Activated gamma-delta T cell treated with Interleukin-2 at 50 U/mL for 16 hours (primary cell): ENCODE data around the gene FFAR3.

ENCODE experiments used
- DNase-seq: peaks from one replicate; pipeline ENCODE4 v3.0.0-alpha.2; 2020

Gene FFAR3, protein sequence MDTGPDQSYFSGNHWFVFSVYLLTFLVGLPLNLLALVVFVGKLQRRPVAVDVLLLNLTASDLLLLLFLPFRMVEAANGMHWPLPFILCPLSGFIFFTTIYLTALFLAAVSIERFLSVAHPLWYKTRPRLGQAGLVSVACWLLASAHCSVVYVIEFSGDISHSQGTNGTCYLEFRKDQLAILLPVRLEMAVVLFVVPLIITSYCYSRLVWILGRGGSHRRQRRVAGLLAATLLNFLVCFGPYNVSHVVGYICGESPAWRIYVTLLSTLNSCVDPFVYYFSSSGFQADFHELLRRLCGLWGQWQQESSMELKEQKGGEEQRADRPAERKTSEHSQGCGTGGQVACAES

DNA sequence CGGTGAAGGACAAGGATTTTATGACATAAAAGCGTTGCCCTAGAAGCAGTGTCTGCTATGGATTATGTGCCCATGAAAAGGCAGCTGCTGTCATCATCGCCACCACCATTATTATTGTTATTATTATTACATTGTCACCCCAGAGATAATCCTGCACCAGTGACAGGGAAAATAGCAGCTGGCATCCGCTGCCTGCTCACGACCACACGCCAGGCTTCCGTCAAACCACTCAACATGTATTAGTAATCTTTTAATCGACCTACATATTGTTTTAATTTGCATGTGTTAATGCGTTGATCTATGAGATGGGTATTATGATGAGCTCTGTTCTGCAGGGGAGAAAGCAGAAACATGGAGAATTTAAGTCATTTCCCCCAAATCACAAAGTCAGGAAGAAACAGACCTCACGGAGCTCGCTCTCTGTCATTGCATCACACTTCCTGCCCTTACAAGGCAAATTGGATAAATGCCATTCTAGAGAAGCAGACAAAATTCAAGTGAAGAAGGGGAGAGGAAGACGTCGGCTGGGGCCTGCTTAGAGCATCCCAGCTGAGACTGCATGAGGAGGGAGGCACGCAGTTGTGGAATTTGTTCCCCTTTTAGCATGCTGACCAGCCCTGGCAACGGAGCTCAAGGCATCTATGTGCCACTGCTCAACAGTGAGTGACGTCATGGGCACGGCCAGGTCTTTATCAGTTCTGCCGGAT lies at the start of gene FFAR3:
Gene FFAR3, plus strand, starts transcription at position 594 of the 707 bp plus-strand sequence. CDS start 431 bp downstream, outside the sequence.
- DNase-seq = no peak

DNA sequence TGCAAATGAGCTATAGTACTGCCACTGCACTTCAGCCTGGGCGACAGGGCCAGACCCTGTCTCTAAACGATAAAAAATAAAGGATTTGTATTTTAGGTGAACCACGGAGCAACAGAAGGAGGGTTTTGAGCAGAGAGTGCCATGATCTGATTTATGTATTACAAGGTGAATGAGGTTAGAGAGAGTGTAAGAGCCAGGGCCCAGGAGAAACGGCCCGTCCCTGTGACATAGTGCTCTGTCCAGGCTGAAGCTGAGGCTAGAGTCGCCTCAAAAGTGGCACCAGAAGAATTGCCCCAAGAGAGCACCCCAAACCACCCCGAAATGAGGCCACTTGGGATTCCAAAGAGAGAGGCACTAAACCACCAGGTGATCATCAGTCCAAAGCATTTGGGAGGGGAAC lies 49.4 kb upstream of the FFAR3 start:
- DNase-seq = no peak

DNA sequence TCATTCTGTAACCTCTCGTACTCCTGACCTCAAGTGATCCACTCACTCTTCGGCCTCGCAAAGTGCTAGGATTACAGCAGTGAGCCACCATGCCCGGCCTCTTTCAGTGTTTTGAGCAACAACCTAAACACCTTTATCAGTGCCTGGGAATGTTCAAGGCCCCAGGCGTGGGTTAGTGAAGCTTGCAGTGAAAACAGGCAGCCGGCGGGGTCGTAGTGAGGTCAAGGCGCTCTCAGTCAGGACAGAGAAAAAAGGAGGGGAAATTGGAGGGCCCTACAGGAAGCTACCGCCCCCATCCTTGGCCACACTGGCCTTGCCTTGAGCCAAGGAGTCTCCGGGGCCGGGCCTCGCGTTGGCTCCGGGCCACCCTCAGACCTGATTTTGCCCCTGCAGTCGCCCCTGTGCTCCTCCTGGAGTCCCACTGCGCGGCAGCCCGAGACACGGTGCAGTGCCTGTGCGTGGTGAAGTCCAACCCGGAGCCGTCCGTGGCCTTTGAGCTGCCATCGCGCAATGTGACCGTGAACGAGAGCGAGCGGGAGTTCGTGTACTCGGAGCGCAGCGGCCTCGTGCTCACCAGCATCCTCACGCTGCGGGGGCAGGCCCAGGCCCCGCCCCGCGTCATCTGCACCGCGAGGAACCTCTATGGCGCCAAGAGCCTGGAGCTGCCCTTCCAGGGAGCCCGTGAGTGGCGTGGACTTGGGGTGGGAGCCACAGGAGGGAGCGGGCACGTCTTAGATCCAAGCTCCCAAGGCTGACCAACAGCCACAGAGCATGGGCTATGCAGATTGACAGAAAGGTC lies 48.6 kb upstream of the FFAR3 start:
- DNase-seq = no peak

DNA sequence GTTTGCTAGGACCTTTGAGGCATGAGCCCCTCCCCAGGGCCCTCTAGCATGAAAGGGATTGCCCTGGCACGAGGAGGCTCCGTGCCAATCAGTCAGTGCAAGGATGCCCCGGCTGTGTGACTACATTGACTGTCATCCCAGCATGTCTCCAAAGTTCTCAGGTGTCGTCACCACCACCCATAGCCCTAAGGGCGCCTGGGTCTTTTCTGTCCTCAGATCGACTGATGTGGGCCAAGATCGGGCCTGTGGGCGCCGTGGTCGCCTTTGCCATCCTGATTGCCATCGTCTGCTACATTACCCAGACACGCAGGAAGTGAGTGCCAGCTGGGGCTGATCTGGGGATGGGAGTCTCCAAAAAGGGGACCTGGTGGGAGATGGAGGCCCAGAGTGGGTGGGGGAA lies 47.9 kb upstream of the FFAR3 start:
- DNase-seq = no peak

DNA sequence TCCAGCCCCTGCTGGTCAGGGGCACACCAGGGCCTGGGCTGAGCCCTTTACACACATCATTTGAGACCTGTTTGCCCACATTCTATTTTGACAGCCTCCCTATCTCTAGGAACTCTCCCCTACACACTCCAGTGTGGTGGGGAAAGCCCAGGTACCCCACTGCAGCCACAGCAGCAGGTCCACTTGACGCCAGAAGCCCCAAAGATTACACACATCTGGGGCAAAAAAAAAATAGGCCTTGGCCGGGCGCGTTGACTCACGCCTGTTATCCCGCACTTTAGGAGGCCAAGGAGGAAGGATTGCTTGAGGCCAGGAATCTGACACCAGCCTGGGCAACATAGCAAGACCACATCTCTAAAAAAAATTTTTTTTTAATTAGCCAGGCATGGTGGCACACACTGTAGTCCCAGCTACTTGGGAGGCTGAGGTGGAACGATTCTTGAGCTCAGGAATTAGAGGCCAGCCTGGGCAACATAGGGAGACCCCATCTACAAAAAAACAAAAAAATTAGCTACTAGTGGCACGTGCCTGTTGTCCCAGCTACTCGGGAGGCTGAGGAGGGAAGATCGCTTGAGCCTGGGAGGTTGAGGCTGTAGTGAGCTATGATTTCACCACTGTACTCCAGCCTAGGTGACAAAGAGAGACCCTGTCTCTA lies 47.3 kb upstream of the FFAR3 start:
- DNase-seq = no peak

DNA sequence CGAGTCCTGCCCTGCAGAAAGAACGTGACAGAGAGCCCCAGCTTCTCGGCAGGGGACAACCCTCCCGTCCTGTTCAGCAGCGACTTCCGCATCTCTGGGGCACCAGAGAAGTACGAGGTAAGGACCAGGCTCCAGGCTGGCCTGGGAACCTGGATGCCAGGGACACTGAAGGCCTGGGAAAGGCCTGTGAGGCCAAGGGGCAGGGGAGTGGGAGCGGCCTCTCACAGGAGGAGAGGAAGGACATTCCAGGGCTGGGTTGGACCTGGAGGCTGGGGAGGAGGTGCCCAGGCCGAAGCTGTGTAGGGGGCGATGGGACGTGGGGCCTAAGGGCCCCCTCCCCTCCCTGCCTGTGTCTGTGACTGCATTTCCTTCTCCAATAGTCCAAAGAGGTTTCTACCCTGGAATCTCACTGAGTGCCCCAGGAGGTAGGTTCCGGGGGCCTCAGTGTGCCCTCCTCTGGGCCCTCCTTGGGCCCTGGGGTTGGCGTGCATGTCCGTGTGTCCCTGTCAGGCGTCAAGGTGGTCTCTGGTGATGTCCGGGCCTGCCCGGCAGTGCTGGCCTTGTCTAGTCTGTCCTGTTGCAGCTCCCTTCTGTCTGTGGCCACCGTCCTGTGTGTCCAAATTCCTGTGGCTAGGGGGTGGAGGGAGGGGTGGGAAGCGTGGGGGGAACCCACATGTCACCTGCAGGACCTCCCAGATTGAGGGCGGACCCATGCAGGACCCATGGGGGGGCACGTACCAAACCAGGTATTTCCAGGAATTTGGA lies 46.2 kb upstream of the FFAR3 start:
- no peak for DNase-seq

DNA sequence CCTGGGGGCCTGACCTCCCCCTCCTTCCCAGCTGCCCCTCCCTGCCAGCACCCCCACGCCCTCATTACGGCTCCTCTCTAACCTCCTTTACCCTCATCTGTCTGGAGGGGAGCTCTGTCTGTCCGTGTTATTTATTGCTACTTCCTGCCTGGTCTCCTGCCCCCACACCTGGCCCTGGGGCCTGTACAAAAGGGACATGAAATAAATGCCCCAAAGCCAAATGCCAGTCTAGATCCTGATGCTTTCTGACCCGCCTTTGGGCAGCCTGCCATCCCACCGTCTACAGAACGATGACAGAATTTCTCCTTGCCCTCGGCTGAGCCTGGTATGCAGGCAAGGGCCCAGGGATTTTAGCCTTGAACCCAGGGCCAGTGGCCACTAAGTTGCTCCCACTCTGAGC lies 44.7 kb upstream of the FFAR3 start:
- DNase-seq = no peak

DNA sequence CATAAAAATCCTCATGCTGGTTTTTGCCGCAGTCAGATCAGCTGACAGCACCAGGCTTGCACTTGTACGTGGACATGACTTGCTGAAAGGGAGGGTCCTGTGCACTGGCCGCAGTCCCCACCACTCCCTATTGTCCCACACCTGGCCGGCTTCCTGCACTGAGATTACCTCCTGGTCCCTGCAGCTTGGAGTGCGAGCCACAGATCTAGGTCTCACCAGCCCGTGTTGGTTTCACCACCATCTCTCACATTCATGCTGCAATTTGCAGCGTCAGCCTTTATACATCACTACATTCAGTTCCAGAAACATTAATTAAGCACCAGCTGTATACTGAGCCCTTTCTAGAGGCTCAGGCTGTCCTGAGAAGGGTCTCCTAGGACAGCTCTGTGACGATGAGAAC lies 44.2 kb upstream of the FFAR3 start:
- DNase-seq = no peak

DNA sequence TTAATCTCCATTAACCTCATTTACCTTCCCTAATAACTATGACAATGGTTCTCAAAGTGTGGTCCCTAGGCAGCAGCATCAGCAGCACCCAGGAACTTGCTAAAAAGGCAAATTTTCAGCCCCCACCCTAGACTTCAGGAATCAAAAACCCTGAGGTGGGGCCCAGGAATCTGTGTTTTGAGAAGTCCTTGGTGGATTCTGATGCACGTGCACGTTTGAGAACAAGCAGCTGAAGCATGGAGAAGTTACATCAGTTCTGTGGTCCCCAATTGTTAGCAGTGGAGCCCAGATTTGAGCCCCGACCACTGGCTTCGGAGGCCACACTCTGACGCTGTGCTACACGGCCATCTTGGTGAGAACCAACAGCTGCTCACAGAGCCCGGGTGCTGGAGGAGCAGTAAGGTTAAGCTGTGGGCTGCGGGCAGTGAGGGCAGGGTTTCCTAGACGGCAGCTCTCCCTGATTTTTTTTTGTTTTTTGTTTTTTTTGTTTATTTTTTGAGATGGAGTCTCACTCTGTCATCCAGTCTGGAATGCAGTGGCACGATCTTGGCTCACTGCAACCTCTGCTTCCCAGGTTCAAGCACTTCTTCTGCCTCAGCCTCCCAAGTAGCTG lies 43.3 kb upstream of the FFAR3 start:
- DNase-seq = no peak

DNA sequence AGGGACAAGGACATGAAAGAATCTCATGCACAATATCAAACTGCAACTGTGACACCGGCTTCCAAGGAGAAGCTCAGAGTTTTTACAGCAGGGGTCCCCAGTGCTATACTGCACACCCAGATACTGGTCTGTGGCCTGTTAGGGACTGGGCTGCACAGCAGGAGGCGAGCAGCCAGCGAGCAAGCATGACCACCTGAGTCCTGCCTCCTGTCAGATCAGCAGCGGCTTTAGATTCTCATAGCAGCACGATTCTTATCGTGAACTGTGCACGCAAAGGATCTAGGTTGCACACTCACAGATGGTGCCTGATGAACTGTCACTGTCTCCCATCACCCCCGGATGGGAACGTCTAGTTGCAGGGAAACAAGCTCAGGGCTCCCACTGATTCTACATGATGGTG lies 42.4 kb upstream of the FFAR3 start:
- no peak for DNase-seq

DNA sequence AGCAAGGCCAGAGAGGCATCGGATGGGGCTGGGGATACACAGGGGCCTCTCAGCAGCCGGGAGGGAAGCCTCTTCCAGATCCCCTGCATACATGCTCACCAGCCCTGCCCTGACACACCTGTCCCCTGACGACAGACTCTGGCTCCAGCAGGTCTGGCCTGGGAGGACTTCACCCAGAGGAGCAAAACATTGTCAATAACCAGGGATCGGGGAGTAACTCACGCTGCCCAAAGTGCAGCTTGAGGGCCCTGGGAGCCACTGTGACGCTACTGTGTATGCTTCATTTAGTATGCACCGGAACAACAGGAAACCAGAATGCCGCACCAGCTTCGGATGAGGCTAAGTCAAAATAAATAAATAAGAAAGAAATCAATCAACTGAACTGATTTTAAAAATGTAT lies 41.7 kb upstream of the FFAR3 start:
- no peak for DNase-seq

DNA sequence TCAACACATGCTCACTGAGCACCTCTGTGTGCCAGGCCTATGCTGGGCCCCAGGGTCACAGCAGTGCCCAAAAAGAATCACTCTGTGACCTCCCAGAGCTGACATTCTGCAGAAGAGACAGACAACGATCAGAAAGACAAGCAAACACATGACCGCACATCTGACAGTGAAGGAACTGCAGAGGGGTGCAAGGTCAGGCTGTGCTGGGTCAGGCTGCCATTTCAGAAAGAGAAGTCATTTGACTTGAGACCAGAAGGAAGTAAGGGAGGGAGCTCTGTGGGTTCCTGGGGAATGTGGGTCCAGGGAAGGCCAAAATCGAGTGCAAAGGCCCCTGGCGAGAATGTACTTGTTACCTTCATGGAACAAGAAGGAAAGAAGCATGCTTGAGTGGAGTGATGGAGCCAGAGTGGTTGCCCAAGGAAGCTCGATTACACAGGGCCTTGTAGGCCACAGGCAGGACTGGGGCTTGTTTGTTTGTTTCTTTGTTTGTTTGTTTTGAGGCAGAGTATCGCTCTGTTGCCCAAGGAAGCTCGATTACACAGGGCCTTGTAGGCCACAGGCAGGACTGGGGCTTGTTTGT lies 40.7 kb upstream of the FFAR3 start:
- no peak for DNase-seq

DNA sequence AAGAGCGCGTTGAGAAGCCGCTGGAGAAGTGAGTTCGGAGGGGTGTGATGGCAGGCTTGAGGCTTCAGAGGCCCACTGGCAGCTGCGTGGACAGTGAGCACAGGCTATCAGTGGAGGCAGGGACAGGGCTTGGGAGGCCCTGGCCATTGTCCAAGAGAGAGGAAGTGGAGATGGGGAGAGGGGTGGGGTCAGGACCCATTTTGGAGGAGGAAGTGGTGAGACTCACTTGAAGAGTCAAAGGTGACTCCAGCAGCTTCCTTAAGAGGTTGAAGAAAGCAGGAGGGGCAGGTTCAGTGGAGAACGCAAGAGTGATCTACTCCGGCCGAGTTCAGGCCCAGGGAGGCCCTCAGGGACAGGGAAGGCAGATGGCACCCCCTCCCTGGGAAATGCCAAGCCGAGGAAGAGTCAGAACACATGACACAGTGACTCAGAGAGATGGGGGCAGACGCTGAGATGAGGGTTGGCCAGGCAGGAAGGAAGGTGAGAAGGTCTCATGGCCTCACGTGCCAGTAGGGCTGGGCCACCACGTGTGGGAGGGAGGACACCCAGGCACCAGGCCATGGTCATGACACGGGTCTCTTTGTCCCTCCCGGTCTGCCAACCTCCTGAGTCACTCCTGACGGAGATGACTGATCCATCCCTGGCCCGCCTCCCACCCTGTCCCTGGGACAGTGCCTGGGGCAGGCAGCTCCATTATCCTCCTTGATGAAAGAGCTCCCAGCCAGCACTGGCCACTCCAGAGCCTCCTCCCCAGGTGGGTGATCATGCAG lies 39.4 kb upstream of the FFAR3 start:
- no peak for DNase-seq

DNA sequence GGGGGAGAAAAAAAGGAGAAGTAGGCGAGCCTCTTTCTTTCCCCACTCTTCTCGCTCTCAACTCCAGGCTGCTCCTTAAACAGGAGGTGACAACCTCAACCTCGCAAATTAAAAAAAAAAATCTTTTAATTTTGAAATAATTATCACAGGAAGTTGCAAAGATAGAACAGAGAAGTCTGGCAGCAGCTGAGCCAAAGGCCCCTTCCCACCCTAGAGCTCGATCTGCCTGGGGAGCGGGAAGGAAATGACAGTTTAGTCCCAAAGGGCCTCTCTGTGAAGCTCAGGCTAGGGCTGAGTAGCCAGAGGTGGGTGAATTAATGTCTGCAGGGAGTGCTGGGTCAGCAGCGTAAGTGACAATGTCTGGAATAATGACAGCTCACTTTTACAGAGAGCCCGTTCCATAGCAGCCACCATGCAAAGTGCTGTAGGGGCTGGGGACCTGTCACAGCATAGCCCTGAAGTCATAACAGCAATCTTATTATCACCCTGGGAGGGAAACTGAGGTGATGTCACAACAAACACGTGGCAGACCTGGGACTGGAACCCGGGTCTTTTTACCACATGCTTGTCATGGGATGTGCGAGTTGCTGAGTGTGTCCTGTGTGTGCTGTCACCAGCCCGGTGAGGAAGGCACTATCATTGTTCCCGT lies 38.1 kb upstream of the FFAR3 start:
- DNase-seq = no peak

DNA sequence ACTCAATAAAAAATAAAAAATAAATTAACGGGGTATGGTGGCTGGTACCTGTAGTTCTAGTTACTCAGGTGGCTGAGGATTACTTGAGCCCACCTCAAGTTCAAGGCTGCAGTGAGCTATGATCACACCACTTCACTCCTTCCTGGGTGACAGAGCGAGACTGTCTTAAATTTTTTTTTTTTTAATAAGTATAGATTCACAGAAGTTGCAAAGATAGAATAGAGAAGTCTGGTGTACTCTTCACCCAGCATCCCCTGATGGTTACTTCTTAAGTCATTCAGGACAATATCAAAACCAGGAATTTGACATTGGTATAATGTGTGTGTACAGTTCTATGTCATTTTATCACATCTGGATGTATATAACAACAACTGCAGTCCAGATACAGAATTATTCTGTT lies 37.0 kb upstream of the FFAR3 start:
- DNase-seq = no peak

DNA sequence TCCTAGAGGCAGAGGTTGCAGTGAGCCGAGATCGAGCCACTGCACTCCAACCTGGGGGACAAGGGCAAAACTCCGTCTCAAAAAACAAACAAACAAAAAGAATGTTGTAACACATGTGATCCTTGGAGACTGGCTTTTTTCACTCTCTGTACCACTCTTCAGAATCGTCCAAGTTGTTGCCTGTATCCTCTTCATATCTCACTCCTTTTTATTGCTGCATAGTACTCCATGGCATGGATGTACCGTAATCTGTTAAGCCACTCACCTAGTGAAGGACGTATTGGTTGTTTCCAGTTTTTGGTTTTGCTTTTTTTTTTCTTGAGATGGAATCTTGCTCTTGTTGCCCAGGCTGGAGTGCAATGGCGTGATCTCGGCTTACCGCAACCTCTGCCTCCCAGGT lies 36.2 kb upstream of the FFAR3 start:
- DNase-seq = no peak

DNA sequence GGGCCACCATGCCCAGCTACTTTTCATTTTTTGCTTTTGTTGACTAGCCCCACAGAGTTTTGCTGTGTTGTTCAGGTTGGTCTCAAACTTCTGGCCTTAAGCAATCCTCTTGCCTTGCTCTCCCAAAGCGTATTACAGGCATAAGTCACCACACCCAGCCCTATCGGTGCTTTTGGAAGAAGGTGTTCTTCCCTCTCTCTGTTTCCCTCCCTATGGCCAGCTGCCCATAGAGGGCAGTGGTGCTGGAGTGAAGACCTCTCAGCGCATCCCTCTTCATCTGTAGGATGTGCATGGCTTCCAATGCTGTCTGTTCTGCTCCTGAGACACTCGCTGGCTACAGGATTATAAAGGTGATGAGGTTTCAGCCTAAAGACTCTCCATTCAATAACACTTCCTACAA lies 30.6 kb upstream of the FFAR3 start:
- DNase-seq = no peak

DNA sequence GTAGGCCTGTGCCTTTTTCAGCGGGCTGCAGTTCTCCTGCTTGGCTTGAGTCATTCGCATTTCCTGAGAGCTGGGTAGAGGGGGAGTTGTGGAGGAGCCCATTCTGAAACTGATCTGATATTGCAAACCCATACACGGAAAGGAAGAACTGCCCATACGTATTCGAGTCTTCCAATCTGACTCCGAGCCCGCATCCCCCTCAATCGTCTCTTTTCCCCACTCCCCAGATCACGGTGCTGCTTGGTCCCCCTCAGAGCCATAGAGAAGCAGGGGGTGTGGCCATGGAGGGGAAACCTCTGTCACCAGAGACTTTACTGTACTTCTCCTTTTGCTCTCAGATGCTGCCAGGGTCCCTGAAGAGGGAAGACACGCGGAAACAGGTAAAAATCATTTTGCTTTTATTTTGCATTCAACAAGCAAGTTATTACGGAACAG lies 29.4 kb upstream of the FFAR3 start, which contains the start of gene CD22:
Gene CD22, plus strand, starts transcription at position 337 of the 435 bp plus-strand sequence. CDS start 2,854 bp downstream, outside the sequence.
- DNase-seq = no peak

DNA sequence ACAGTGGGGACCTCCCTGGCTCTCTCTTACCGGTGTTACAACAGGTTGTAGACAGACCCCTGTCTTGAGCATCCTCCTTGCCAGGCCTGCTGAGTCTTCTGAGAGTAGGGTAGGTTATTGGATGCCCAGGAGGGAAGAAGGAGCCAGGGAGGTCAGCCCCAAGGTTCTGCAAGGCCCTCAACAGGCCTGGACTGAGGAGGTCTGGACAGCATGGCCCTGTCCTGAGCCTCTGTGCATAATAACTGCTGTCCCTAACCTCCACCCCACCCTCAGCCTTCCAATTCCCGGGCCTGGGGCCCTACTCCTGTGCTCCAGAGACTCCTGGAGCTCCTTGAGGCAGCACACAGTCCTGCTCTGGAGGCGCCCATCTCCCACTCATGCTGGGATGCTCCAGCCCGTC lies 28.9 kb upstream of the FFAR3 start:
- no peak for DNase-seq

DNA sequence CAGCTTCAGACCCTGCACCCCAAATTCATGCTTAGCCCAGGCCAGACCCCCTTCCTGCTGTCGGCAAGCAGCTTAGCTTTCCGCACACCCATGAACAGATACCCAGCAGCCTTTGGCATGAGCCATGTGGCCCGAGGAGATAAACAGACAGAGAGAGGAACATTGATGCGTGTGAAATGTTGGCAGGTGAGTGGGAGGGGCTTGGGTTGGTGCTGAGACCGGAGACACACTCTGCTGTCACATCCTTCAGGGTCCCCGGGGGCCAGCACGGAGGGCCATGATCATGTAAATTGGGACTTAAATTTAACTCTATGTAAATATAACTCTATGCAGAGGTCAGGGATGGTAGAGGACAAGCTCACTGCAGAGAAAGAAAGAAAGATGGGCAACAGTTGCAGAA lies 27.8 kb upstream of the FFAR3 start:
- no peak for DNase-seq
